ENCODE measurements around the gene DERA.
A peak's percentile ranks its signal among the peaks of the same experiment; 100 is the strongest.

DERA gene

GRCh38 chr12:15979096-15980092, 68.3 kb downstream of the DERA start:
- no peak overlapping the region for H3K4me2 ChIP-seq (ENCODE audit: insufficient read depth, low read length)
- DNase-seq = no peak
- no peak overlapping the region for H2AFZ ChIP-seq (ENCODE audit: low read depth, low read length)
- no peaks in the 10 kb centered on the region for H3K79me2 ChIP-seq (ENCODE audit: insufficient read depth, low read length)
- H3K9me3 ChIP-seq (ENCODE audit: insufficient read depth, low read length, severe bottlenecking) = no peaks in the 10 kb centered on the region
- H3K9ac ChIP-seq (ENCODE audit: low read depth, low read length) = no peak overlapping the region
- H3K36me3 ChIP-seq (ENCODE audit: insufficient read depth, low read length) = peaks cover 23% of the 10 kb centered on the region
- H3K27me3 ChIP-seq (ENCODE audit: insufficient read depth, low read length, poor library complexity) = no peaks in the 10 kb centered on the region
- H3K4me1 ChIP-seq (ENCODE audit: insufficient read depth, low read length) = no peaks in the 10 kb centered on the region
- no peak overlapping the region for H3K4me3 ChIP-seq (ENCODE audit: low read depth in 1 of 2, low read length in 2 of 2)
- TF ChIP-seq CTCF (IDR thresholded peaks at IDR 0.05; ENCODE audit: borderline replicate concordance, extremely low read depth, low read length, poor library complexity, severe bottlenecking) = peak; percentile 43
- no peak for TF ChIP-seq EZH2 (IDR thresholded peaks at IDR 0.05; ENCODE audit: borderline replicate concordance, low read depth, low read length, severe bottlenecking)
- no peaks in the 10 kb centered on the region for H4K20me1 ChIP-seq (ENCODE audit: insufficient read depth, low read length)
- no peak overlapping the region for H3K27ac ChIP-seq (ENCODE audit: low read length)
- ATAC-seq (ENCODE audit: insufficient read depth, low read depth) = peak; percentile 54; the same call in 1 of the 3 replicates

- no peak for TF ChIP-seq CTCF (IDR thresholded peaks at IDR 0.05; ENCODE audit: borderline replicate concordance, extremely low read depth, low read length, poor library complexity, severe bottlenecking)
- TF ChIP-seq EZH2 (IDR thresholded peaks at IDR 0.05; ENCODE audit: borderline replicate concordance, low read depth, low read length, severe bottlenecking) = no peak
- H2AFZ ChIP-seq (ENCODE audit: low read depth, low read length) = no peak overlapping the region
- H3K9me3 ChIP-seq (ENCODE audit: insufficient read depth, low read length, severe bottlenecking) = no peaks in the 10 kb centered on the region
- H3K79me2 ChIP-seq (ENCODE audit: insufficient read depth, low read length) = no peaks in the 10 kb centered on the region
- H4K20me1 ChIP-seq (ENCODE audit: insufficient read depth, low read length) = no peaks in the 10 kb centered on the region
- H3K9ac ChIP-seq (ENCODE audit: low read depth, low read length) = no peak overlapping the region
- DNase-seq (no peak), ATAC-seq (ENCODE audit: insufficient read depth, low read depth) (no peak)
- H3K27me3 ChIP-seq (ENCODE audit: insufficient read depth, low read length, poor library complexity) = no peaks in the 10 kb centered on the region
- H3K4me1 ChIP-seq (ENCODE audit: insufficient read depth, low read length) = no peaks in the 10 kb centered on the region
- no peak overlapping the region for H3K4me3 ChIP-seq (ENCODE audit: low read depth in 1 of 2, low read length in 2 of 2)
- no peak overlapping the region for H3K4me2 ChIP-seq (ENCODE audit: insufficient read depth, low read length)
- peaks cover 21% of the 10 kb centered on the region for H3K36me3 ChIP-seq (ENCODE audit: insufficient read depth, low read length)
- H3K27ac ChIP-seq (ENCODE audit: low read length) = no peak overlapping the region
These were observed 70.9 kb downstream of the DERA start for GRCh38 chr12:15982071-15982470.

- Histone ChIP-seq H3K4me3 (ENCODE audit: low read depth in 1 of 2, low read length in 2 of 2) (no peak overlapping the region), H3K4me2 (ENCODE audit: insufficient read depth, low read length) (no peak overlapping the region), H3K79me2 (ENCODE audit: insufficient read depth, low read length) (no peaks in the 10 kb centered on the region), H4K20me1 (ENCODE audit: insufficient read depth, low read length) (no peaks in the 10 kb centered on the region), H3K9ac (ENCODE audit: low read depth, low read length) (no peak overlapping the region), H2AFZ (ENCODE audit: low read depth, low read length) (no peak overlapping the region), H3K36me3 (ENCODE audit: insufficient read depth, low read length) (peaks cover 23% of the 10 kb centered on the region), H3K9me3 (ENCODE audit: insufficient read depth, low read length, severe bottlenecking) (no peaks in the 10 kb centered on the region), H3K4me1 (ENCODE audit: insufficient read depth, low read length) (no peaks in the 10 kb centered on the region), H3K27ac (ENCODE audit: low read length) (no peak overlapping the region), H3K27me3 (ENCODE audit: insufficient read depth, low read length, poor library complexity) (no peaks in the 10 kb centered on the region)
- TF ChIP-seq EZH2 (IDR thresholded peaks at IDR 0.05; ENCODE audit: borderline replicate concordance, low read depth, low read length, severe bottlenecking) = no peak
- peak; percentile 39 for TF ChIP-seq CTCF (IDR thresholded peaks at IDR 0.05; ENCODE audit: borderline replicate concordance, extremely low read depth, low read length, poor library complexity, severe bottlenecking)
- ATAC-seq (ENCODE audit: insufficient read depth, low read depth) = no peak
- DNase-seq = no peak
These were observed 71.3 kb downstream of the DERA start for GRCh38 chr12:15982471-15982870.

All from DND-41 (cell line).